GM12873 (cell line): ENCODE results near the gene NGDN.

Experiments used
- CTCF ChIP-seq: IDR thresholded peaks from 2 replicates; pipeline ENCODE4 v1.5.1; 2012; ENCODE audit warnings: low read depth, mild to moderate bottlenecking, moderate library complexity, low read length, control low read depth; ENCODE audit not compliant: insufficient read depth; ENCODE audit errors: missing control alignments

NGDN gene

GRCh38 chr14:23436327-23437132, 33.0 kb upstream of the NGDN start:
- TF ChIP-seq CTCF = no peak

- no peak for TF ChIP-seq CTCF
Measured at GRCh38 chr14:23437133-23438100, 32.1 kb upstream of the NGDN start.

- no peak for TF ChIP-seq CTCF
Measured at GRCh38 chr14:23438101-23438971, 31.2 kb upstream of the NGDN start.

- no peak for TF ChIP-seq CTCF
Measured at GRCh38 chr14:23439107-23439835, 30.2 kb upstream of the NGDN start.

GRCh38 chr14:23441076-23441475, 28.4 kb upstream of the NGDN start:
- no peak for TF ChIP-seq CTCF

- TF ChIP-seq CTCF = no peak
Measured at GRCh38 chr14:23442721-23443356, 26.7 kb upstream of the NGDN start.
